ENCODE measurements around the gene MYNN. TPM values are rescaled to one million over a fixed set of nuclear protein-coding genes. Genes with fewer than 3 reads are reported as not detected.
A peak's percentile ranks its signal among the peaks of the same experiment; 100 is the strongest.

The MYNN gene
- total and polyA plus RNA-seq, 8 donors = 4.0 to 9.1 (median 6.7) TPM

- WGBS, 2 donors = 9 to 10% methylated on average over 42 of the region's 42 CpGs
- peak; percentile 87 to 95 (median 92) for DNase-seq
- Histone ChIP-seq H3K4me3 (peak within 1 kb of the TSS; percentile 52 to 84 (median 65)), H3K4me1 (no peaks in the 10 kb centered on the region), H3K9me3 (no peaks in the 10 kb centered on the region), H3K36me3 (no peaks in the 10 kb centered on the region), H3K27ac (peak within 1 kb of the TSS; percentile 73 to 94 (median 92)), H3K27me3 (no peaks in the 10 kb centered on the region)
- TF ChIP-seq CTCF (IDR thresholded peaks at IDR 0.05) = no peak
- ATAC-seq = peak; percentile 88 to 95 (median 94)
- intact Hi-C loops (cut with DNase I) = no loop called here
- FAIRE-seq = no peak
Observed at GRCh38 chr3:169764882-169765612, 8.1 kb upstream of the MYNN start, which contains the start of gene TERC. Gene TERC, minus strand, starts transcription at chr3:169765060.

GRCh38 chr3:169769287-169770181 is 3.7 kb upstream of the MYNN start, which contains the start of gene ACTRT3:
Gene ACTRT3, minus strand, starts transcription at chr3:169769561. Its CDS starts 41 bp downstream, at chr3:169769520.
- TF ChIP-seq CTCF (IDR thresholded peaks at IDR 0.05) = no peak
- H3K27ac ChIP-seq = peak within 1 kb of the TSS; percentile 60 to 86 (median 75)
- peak within 1 kb of the TSS; percentile 29 to 49 (median 40) for H3K4me3 ChIP-seq
- DNase-seq (peak; percentile 44 to 87 (median 68)), ATAC-seq (peak in 2 of 4 donors; percentile 2 to 6), FAIRE-seq (no peak)
- no peaks in the 10 kb centered on the region for H3K9me3 ChIP-seq
- intact Hi-C loops (cut with DNase I) = no loop called here
- H3K36me3 ChIP-seq = no peaks in the 10 kb centered on the region
- no peaks in the 10 kb centered on the region for H3K27me3 ChIP-seq
- 2 to 7% methylated on average over 50 to 51 of the region's 51 CpGs for WGBS, 2 donors
- peaks cover 5 to 7% (median 6%) of the 10 kb centered on the region in 3 donors for H3K4me1 ChIP-seq

GRCh38 chr3:169771497-169772304 is 1.5 kb upstream of the MYNN start:
- peak; percentile 32 to 61 (median 56) for ATAC-seq

More at GRCh38 chr3:169771497-169772304, 1.5 kb upstream of the MYNN start:
- H3K4me1 ChIP-seq = peaks cover 12 to 23% (median 22%) of the 10 kb centered on the region in 3 donors
- peak; percentile 47 for FAIRE-seq
- H3K27ac ChIP-seq = peak overlapping the region; percentile 95 to 99 (median 99)
- TF ChIP-seq CTCF (IDR thresholded peaks at IDR 0.05) = no peak
- 0 to 1% methylated on average over 27 of the region's 27 CpGs for WGBS, 2 donors
- intact Hi-C loops (cut with DNase I) = no loop called here
- peaks cover 0 to 8% (median 0%) of the 10 kb centered on the region in 3 donors for H3K36me3 ChIP-seq
- peak overlapping the region; percentile 38 to 73 (median 54) for H3K4me3 ChIP-seq
- no peaks in the 10 kb centered on the region for H3K9me3 ChIP-seq
- no peaks in the 10 kb centered on the region for H3K27me3 ChIP-seq
- DNase-seq = peak in 4 of 6 donors; percentile 37 to 68 (median 44)
